Fibroblast of pulmonary artery (primary cell): Measurements from ENCODE around the gene NUMBL.

Source experiments
- DNase-seq: peaks from one replicate; pipeline ENCODE4 v3.0.0-alpha.2; 2010; ENCODE audit warnings: low read depth
- H3K4me3 ChIP-seq: replicated peaks from 2 replicates; pipeline ENCODE4 v1.5.1; 2011; ENCODE audit warnings: low read depth, mild to moderate bottlenecking, control low read depth, low read length, moderate library complexity
- CTCF ChIP-seq: IDR thresholded peaks from 2 replicates; pipeline ENCODE4 v1.5.1; 2011; ENCODE audit warnings: mild to moderate bottlenecking, control low read depth, low read length, inconsistent platforms; ENCODE audit errors: missing control alignments

NUMBL gene

GRCh38 chr19:40685016-40685526 lies 5.4 kb downstream of the NUMBL start:
- DNase-seq, result no peak
- TF ChIP-seq CTCF, result no peak

GRCh38 chr19:40684280-40684679 lies 6.2 kb downstream of the NUMBL start:
- TF ChIP-seq CTCF, result no peak
- no peak for DNase-seq
- no peak overlapping the region for H3K4me3 ChIP-seq

More at GRCh38 chr19:40685016-40685526, 5.4 kb downstream of the NUMBL start:
- no peak overlapping the region for H3K4me3 ChIP-seq

GRCh38 chr19:40683437-40683836 lies 7.0 kb downstream of the NUMBL start:
- no peak for DNase-seq
- H3K4me3 ChIP-seq, result no peak overlapping the region
- no peak for TF ChIP-seq CTCF

GRCh38 chr19:40682431-40682964 lies 8.0 kb downstream of the NUMBL start:
- no peak for TF ChIP-seq CTCF
- H3K4me3 ChIP-seq, result no peak overlapping the region
- no peak for DNase-seq

GRCh38 chr19:40681039-40681438 lies 9.4 kb downstream of the NUMBL start:
- H3K4me3 ChIP-seq, result no peak overlapping the region

GRCh38 chr19:40677156-40677555 lies 13.3 kb downstream of the NUMBL start:
- no peak overlapping the region for H3K4me3 ChIP-seq
- TF ChIP-seq CTCF, result no peak
- no peak for DNase-seq

More at GRCh38 chr19:40681039-40681438, 9.4 kb downstream of the NUMBL start:
- DNase-seq, result no peak
- TF ChIP-seq CTCF, result no peak

- TF ChIP-seq CTCF, result no peak
- DNase-seq, result no peak
These were observed 16.2 kb downstream of the NUMBL start for GRCh38 chr19:40674291-40674690.

More at GRCh38 chr19:40674291-40674690, 16.2 kb downstream of the NUMBL start:
- no peak overlapping the region for H3K4me3 ChIP-seq
